Omental fat pad (tissue), 4 donors: ENCODE measurements around the gene KAT8. TPM values are rescaled to one million over a fixed set of nuclear protein-coding genes. Genes with fewer than 3 reads are reported as not detected.
"Not testable (repeated sequence)": the region's sequence is repeated elsewhere in the genome, so short reads cannot be mapped to it uniquely, and the experiment has no call there.

Source experiments
- ATAC-seq: fragments of 150-250 bp; one replicate; pipeline ENCODE4 v1.9.1; 2016; ENCODE audit warnings: mild to moderate bottlenecking, moderate library complexity; ENCODE audit not compliant: low FRiP score
- DNase-seq: peaks from one replicate; pipeline ENCODE4 v3.0.0-alpha.2; 2019; ENCODE audit warnings: low spot score
- CTCF ChIP-seq, 3 donors: fragments of 450-650 bp; IDR thresholded peaks; one replicate each; pipeline ENCODE4 v1.5.1; 2016 to 2017; ENCODE audit warnings: antibody characterized with exemption in 3 of 3, mild to moderate bottlenecking in 3 of 3, moderate library complexity in 2 of 3
- total RNA-seq, 4 donors: library from RNA; depleted of rRNA; stranded (reverse); fragments of >200 nt; gene quantifications; one replicate each; pipeline ENCODE4 v1.1.0, GENCODE V29; 2016

Gene KAT8
- total RNA-seq, 4 donors from 2014 or later: 39.4 to 72.2 (median 49.1) TPM

GRCh38 chr16:31132303-31132979, 15.0 kb downstream of the KAT8 start:
- no peak for ATAC-seq
- TF ChIP-seq CTCF (IDR thresholded peaks at IDR 0.05): no peak
- DNase-seq: no peak

GRCh38 chr16:31133046-31133501, 15.6 kb downstream of the KAT8 start:
- no peak for DNase-seq
- no peak for ATAC-seq

GRCh38 chr16:31134091-31134571, 16.7 kb downstream of the KAT8 start:
- DNase-seq (no peak), ATAC-seq (no peak)
- no peak for TF ChIP-seq CTCF (IDR thresholded peaks at IDR 0.05)

More at GRCh38 chr16:31133046-31133501, 15.6 kb downstream of the KAT8 start:
- no peak for TF ChIP-seq CTCF (IDR thresholded peaks at IDR 0.05)

- DNase-seq: no peak
- no peak for ATAC-seq
- TF ChIP-seq CTCF (IDR thresholded peaks at IDR 0.05): no peak
These were observed 17.4 kb downstream of the KAT8 start for GRCh38 chr16:31134625-31135534.

GRCh38 chr16:31135535-31136286, 18.2 kb downstream of the KAT8 start, which contains the start of gene PRSS8:
Gene PRSS8, minus strand, starts transcription at chr16:31135727. Its CDS starts 229 bp downstream, at chr16:31135498.
- no peak for ATAC-seq
- TF ChIP-seq CTCF (IDR thresholded peaks at IDR 0.05): no peak
- DNase-seq: no peak

GRCh38 chr16:31136287-31136662, 18.8 kb downstream of the KAT8 start:
- TF ChIP-seq CTCF (IDR thresholded peaks at IDR 0.05): no peak
- no peak for DNase-seq
- no peak for ATAC-seq

- not testable (repeated sequence) for ATAC-seq, DNase-seq
These were observed 19.5 kb downstream of the KAT8 start for GRCh38 chr16:31136822-31137499.
